K562 (cell line): ENCODE measurements around the gene SORCS2. TPM values are rescaled to one million over a fixed set of nuclear protein-coding genes. Genes with fewer than 3 reads are reported as not detected.

Source experiments
- ATAC-seq: fragments of 200-7000 bp; cut with Tn5 transposase; 3 replicates; pipeline ENCODE4 v1.9.1; 2020; ENCODE audit warnings: moderate library complexity
- BruUV-seq: library from RNA; stranded (reverse); fragments of 400-500 nt; replicated peaks from 2 replicates; lab custom pipeline; 2021; lab: Mats Ljungman, UMichigan
- CTCF ChIA-PET: fragments of 300-600 bp; formaldehyde crosslinking; extraction: SDS; loops from one replicate; lab custom pipeline; 2021; ENCODE audit warnings: low intra/inter-chr PET ratio; lab: Yijun Ruan, JAX
- POLR2A ChIA-PET: fragments of 300-600, 350-650 bp; sonication (Branson Sonifier 250); formaldehyde crosslinking; extraction: SDS; loops from one replicate; lab custom pipeline; 2021; ENCODE audit warnings: antibody characterized with exemption, inconsistent platforms; lab: Yijun Ruan, JAX
- DNase-seq, 4 experiments: peaks; one replicate each; pipeline versions ENCODE4 v3.0.0 to v3.0.0-alpha.2; 2011 to 2018; ENCODE audit warnings: low spot score in 3 of 4, mixed read lengths in 3 of 4; ENCODE audit errors: extremely low read depth in 1 of 4
- FAIRE-seq: peaks from 2 replicates; lab custom pipeline; 2011; peaks lifted over from hg19 to GRCh38; lab: Jason Lieb, UNC
- H2AFZ ChIP-seq: 2 replicates; pipeline ENCODE4 v1.6.0; 2011; ENCODE audit warnings: low read depth, low read length, control low read depth, inconsistent platforms
- H3K27ac ChIP-seq: fragments of 200-600 bp; 3 replicates; pipeline ENCODE4 v1.8.0; 2011; ENCODE audit warnings: low read depth, mild to moderate bottlenecking, control low read depth, inconsistent platforms, low read length, moderate library complexity, mixed read lengths; ENCODE audit errors: extremely low read depth
- H3K27me3 ChIP-seq, 2 experiments: fragments of 300-600 bp in 1 of 2; 2 replicates in 1 of 2; 3 replicates in 1 of 2; pipeline versions ENCODE4 v1.6.0 to v1.8.0; 2011; ENCODE audit warnings: inconsistent platforms in 2 of 2, low read length in 2 of 2, mild to moderate bottlenecking in 1 of 2, mixed read lengths in 1 of 2, moderate library complexity in 1 of 2; ENCODE audit not compliant: control insufficient read depth in 2 of 2, insufficient read depth in 2 of 2
- H3K36me3 ChIP-seq: fragments of 300-600 bp; 3 replicates; pipeline ENCODE4 v1.8.0; 2011; ENCODE audit warnings: mild to moderate bottlenecking, low read length, inconsistent platforms; ENCODE audit not compliant: control insufficient read depth, insufficient read depth
- H3K4me1 ChIP-seq, 2 experiments: fragments of 200-600 bp in 1 of 2; replicated peaks in 1 of 2; 2 replicates in 1 of 2; 3 replicates in 1 of 2; pipeline versions ENCODE4 v1.5.1 to v1.8.0; 2011; ENCODE audit warnings: inconsistent platforms in 2 of 2, low read length in 2 of 2, mild to moderate bottlenecking in 1 of 2, mixed read lengths in 1 of 2, moderate library complexity in 1 of 2; ENCODE audit not compliant: control insufficient read depth in 2 of 2, insufficient read depth in 2 of 2
- H3K4me2 ChIP-seq: 2 replicates; pipeline ENCODE4 v1.6.1; 2011; ENCODE audit warnings: low read length, control low read depth, inconsistent platforms, mixed read lengths; ENCODE audit not compliant: insufficient read depth
- H3K4me3 ChIP-seq: fragments of 200-600 bp; sonication (generic), shearing (Covaris generic); 2 replicates; pipeline ENCODE4 v1.5.1; 2016; ENCODE audit warnings: control low read depth, inconsistent platforms
- H3K79me2 ChIP-seq: fragments of 200-600 bp; 3 replicates; pipeline ENCODE4 v1.8.0; 2011; ENCODE audit warnings: low read length, inconsistent platforms; ENCODE audit not compliant: control insufficient read depth, insufficient read depth
- H3K9ac ChIP-seq, 2 experiments: 2 replicates each; pipeline versions ENCODE4 v1.6.0 to v1.6.1; 2011; ENCODE audit warnings: low read depth in 2 of 2, low read length in 2 of 2, control low read depth in 1 of 2, inconsistent platforms in 1 of 2, mild to moderate bottlenecking in 1 of 2, mixed read lengths in 1 of 2; ENCODE audit not compliant: insufficient read depth in 1 of 2
- H3K9me1 ChIP-seq: one replicate; pipeline ENCODE4 v1.6.0; 2011; ENCODE audit warnings: inconsistent platforms, mild to moderate bottlenecking, low read length, moderate library complexity; ENCODE audit not compliant: control insufficient read depth, insufficient read depth
- H3K9me3 ChIP-seq: replicated peaks from 2 replicates; pipeline ENCODE4 v1.5.1; 2011; ENCODE audit warnings: low read depth, low read length, inconsistent platforms; ENCODE audit not compliant: control insufficient read depth, insufficient read depth
- H4K20me1 ChIP-seq: replicated peaks from 2 replicates; pipeline ENCODE4 v1.6.1; 2011; ENCODE audit warnings: low read length, inconsistent platforms, mixed read lengths; ENCODE audit not compliant: control insufficient read depth, insufficient read depth
- C11orf30 ChIP-seq: fragments of 450-650 bp; IDR thresholded peaks from 2 replicates; pipeline ENCODE4 v1.6.1; 2016; ENCODE audit warnings: low read depth, mild to moderate bottlenecking
- EGR1 ChIP-seq: fragments of 450-650 bp; conservative IDR thresholded peaks from 2 replicates; pipeline ENCODE4 v1.6.1; 2017; ENCODE audit warnings: mild to moderate bottlenecking
- JUND ChIP-seq, 2 experiments: IDR thresholded peaks; 2 replicates in 1 of 2; 3 replicates in 1 of 2; pipeline ENCODE4 v1.6.1; 2011; ENCODE audit warnings: borderline replicate concordance in 2 of 2, low read depth in 2 of 2, low read length in 2 of 2, improper control_type of control experiment in 1 of 2, missing biosample characterization in 1 of 2, missing genetic modification characterization in 1 of 2, missing genetic modification reagents in 1 of 2
- MAFG ChIP-seq: fragments of 450-650 bp; conservative IDR thresholded peaks from 2 replicates; pipeline ENCODE4 v1.6.1; 2016; ENCODE audit warnings: missing genetic modification characterization, missing compliant biosample characterization
- MNT ChIP-seq, 2 experiments: fragments of 450-650 bp; conservative IDR thresholded peaks; 2 replicates each; pipeline ENCODE4 v1.6.1; 2017; ENCODE audit warnings: mild to moderate bottlenecking in 2 of 2, moderate library complexity in 2 of 2
- NFE2 ChIP-seq: IDR thresholded peaks from 2 replicates; pipeline ENCODE4 v1.6.1; 2014; ENCODE audit warnings: antibody characterized with exemption, low read depth
- ZNF316 ChIP-seq: fragments of 450-650 bp; IDR thresholded peaks from 2 replicates; pipeline ENCODE4 v1.6.1; 2016
- ZNF318 ChIP-seq, 2 experiments: fragments of 450-650 bp; IDR thresholded peaks; 2 replicates each; pipeline ENCODE4 v1.6.1; 2016; ENCODE audit warnings: mild to moderate bottlenecking in 2 of 2, borderline replicate concordance in 1 of 2, low read depth in 1 of 2, moderate library complexity in 1 of 2
- WGBS: fragments of 100-300 bp; shearing (Covaris generic); methylation state at CpG from one replicate; pipeline ENCODE4 v1.1.6; 2016; ENCODE audit warnings: low coverage, mixed read lengths; ENCODE audit not compliant: insufficient coverage; ENCODE audit errors: missing lambda C conversion rate; 5-methylcytosine and 5-hydroxymethylcytosine counted together
- in situ Hi-C: fragments of 300-500 bp; cut with MboI; formaldehyde crosslinking; loops from 4 replicates; pipeline ENCODE4 v1.15.0; 2018; ENCODE audit warnings: inconsistent platforms, mixed read lengths
- intact Hi-C: fragments of 100-400 bp; cut with micrococcal nuclease; formaldehyde crosslinking; loops from 2 replicates; pipeline ENCODE4 v1.14.2; 2022
- polyA plus RNA-seq, 8 experiments: library from polyadenylated mRNA; depleted of rRNA in 4 of 8; stranded (reverse) in 5 of 8; unstranded in 3 of 8; fragments of >200 nt; fragmentation: Nextera tagmentation in 2 of 8; fragmentation: Illumina TruSeq in 1 of 8; extraction: Ambion mirVana in 2 of 8; extraction: Trizol in 1 of 8; gene quantifications; 2 replicates each; pipeline versions ENCODE4 v1.2.1 to v1.2.3, GENCODE V29; 2011 to 2014; ENCODE audit warnings: inconsistent platforms in 1 of 8, missing spikeins in 1 of 8
- total RNA-seq, 7 experiments: library from RNA; depleted of rRNA in 6 of 7; stranded (reverse); fragments of >200 nt in 6 of 7; fragmentation: Illumina TruSeq in 2 of 7; extraction: Trizol in 2 of 7; gene quantifications; 2 replicates each; pipeline versions ENCODE4 v1.2.1 to v1.2.3, GENCODE V29; 2011 to 2021; ENCODE audit warnings: low replicate concordance in 1 of 7

Gene SORCS2
- total and polyA plus RNA-seq, 9 of the 15 experiments (the other 6 are each of a cell fraction or from before 2014, with no cell fraction given): not detected

- H3K9me3 ChIP-seq: no peaks in the 10 kb centered on the region
- H3K4me1 ChIP-seq: peaks cover 4 to 6% of the 10 kb centered on the region in 2 experiments; a peak in 3 of 5 replicates
- ATAC-seq (peak; percentile 59), FAIRE-seq (peak; percentile 32), DNase-seq (peak; percentile 27 to 38 (median 34))
- BruUV-seq: no TSS peak
- POLR2A ChIA-PET: no interaction called here
- CTCF ChIA-PET: no interaction called here
- H3K4me3 ChIP-seq: no peak overlapping the region
- H3K27ac ChIP-seq: no peak overlapping the region
- 0% methylated on average over 9 of the region's 9 CpGs for WGBS
- peaks cover 4% of the 10 kb centered on the region; the same call in 1 of the 2 replicates for H4K20me1 ChIP-seq
- intact Hi-C loops (no loop called here), in situ Hi-C loops (no loop called here)
- H3K9me1 ChIP-seq: no peaks in the 10 kb centered on the region
- no peaks in the 10 kb centered on the region for H3K36me3 ChIP-seq
- H2AFZ ChIP-seq: no peak overlapping the region
- H3K27me3 ChIP-seq: peaks cover 44 to 79% of the 10 kb centered on the region in 2 experiments
- TF ChIP-seq MAFG (tag) (peak; percentile 26), C11orf30 (peak; percentile 44; the same call in 1 of the 2 replicates), ZNF316 (0 out of 2 replicates have a peak, but pooled peaks have one; percentile 26), JUND (IDR thresholded peaks at IDR 0.05; ENCODE audit: borderline replicate concordance, low read depth, low read length) (peak; percentile 19; the same call in 1 of the 2 replicates), JUND (tag; IDR thresholded peaks at IDR 0.05; ENCODE audit: borderline replicate concordance, low read depth, low read length) (no peak), NFE2 (peak; percentile 60; the same call in 1 of the 2 replicates), MNT (conservative IDR thresholded peaks at IDR 0.05) (no peak), EGR1 (peak; percentile 64), ZNF318 (IDR thresholded peaks at IDR 0.05; ENCODE audit: borderline replicate concordance in 1 of 2, low read depth in 1 of 2) (no peak)
- no peak overlapping the region for H3K4me2 ChIP-seq
- no peaks in the 10 kb centered on the region for H3K79me2 ChIP-seq
- no peak overlapping the region for H3K9ac ChIP-seq
Measured at GRCh38 chr4:7206385-7206784, 14.0 kb downstream of the SORCS2 start.
